ENCODE data around the gene EDDM3A. TPM values are rescaled to one million over a fixed set of nuclear protein-coding genes. Genes with fewer than 3 reads are reported as not detected.
A peak's percentile ranks its signal among the peaks of the same experiment; 100 is the strongest.

Gene EDDM3A
- not detected in 2 replicates for total RNA-seq (2016; rRNA removed; fragmentation: Illumina TruSeq; extraction: Trizol)
- not detected in 2 replicates for total RNA-seq (2016; cell fraction: cytosol; rRNA removed; fragmentation: Illumina TruSeq; extraction: Trizol; ENCODE audit: low read depth)
- not detected in 2 replicates for total RNA-seq (2016; cell fraction: insoluble cytoplasmic fraction; rRNA removed; fragmentation: Illumina TruSeq; extraction: Trizol)
- not detected in 2 replicates for total RNA-seq (2016; cell fraction: membrane; rRNA removed; fragmentation: Illumina TruSeq; extraction: Trizol)
- total RNA-seq (2016; cell fraction: nucleus; rRNA removed; fragmentation: Illumina TruSeq; extraction: Trizol), result not detected in 2 replicates
- polyA plus RNA-seq (2011; rRNA removed), result not detected in 2 replicates
- not detected in 2 replicates for polyA plus RNA-seq (2011; cell fraction: cytosol; rRNA removed)
- not detected in 2 replicates for polyA plus RNA-seq (2011; cell fraction: nucleus; rRNA removed)
- not detected in 2 replicates for polyA plus RNA-seq (2012)
- polyA plus RNA-seq (2016; cell fraction: cytosol; fragmentation: Illumina TruSeq; extraction: Trizol; ENCODE audit: low read depth), result not detected in 2 replicates
- not detected in 2 replicates for polyA plus RNA-seq (2016; cell fraction: insoluble cytoplasmic fraction; fragmentation: Illumina TruSeq; extraction: Trizol; ENCODE audit: low read depth)
- polyA plus RNA-seq (2016; cell fraction: membrane; fragmentation: Illumina TruSeq; extraction: Trizol; ENCODE audit: low read depth), result not detected in 2 replicates
- polyA plus RNA-seq (2016; cell fraction: nucleus; fragmentation: Illumina TruSeq; extraction: Trizol; ENCODE audit: insufficient read depth, low read depth), result not detected in 2 replicates
- polyA minus RNA-seq (2011; rRNA and poly(A)+ RNA removed; ENCODE audit: low replicate concordance), result not detected in 2 replicates
- not detected in 2 replicates for polyA minus RNA-seq (2011; cell fraction: cytosol; rRNA and poly(A)+ RNA removed)
- polyA minus RNA-seq (2011; cell fraction: nucleus; rRNA and poly(A)+ RNA removed), result not detected in 2 replicates
- not detected for Bru-seq, nascent RNA
- BruChase-seq, experiment 1, labeled RNA remaining after a 6-hour chase, result not detected
- not detected for BruChase-seq, experiment 2, labeled RNA remaining after a 2-hour chase
- long read RNA-seq, experiment 1, result 0 reads
- long read RNA-seq, experiment 2, result 0 reads

DNA sequence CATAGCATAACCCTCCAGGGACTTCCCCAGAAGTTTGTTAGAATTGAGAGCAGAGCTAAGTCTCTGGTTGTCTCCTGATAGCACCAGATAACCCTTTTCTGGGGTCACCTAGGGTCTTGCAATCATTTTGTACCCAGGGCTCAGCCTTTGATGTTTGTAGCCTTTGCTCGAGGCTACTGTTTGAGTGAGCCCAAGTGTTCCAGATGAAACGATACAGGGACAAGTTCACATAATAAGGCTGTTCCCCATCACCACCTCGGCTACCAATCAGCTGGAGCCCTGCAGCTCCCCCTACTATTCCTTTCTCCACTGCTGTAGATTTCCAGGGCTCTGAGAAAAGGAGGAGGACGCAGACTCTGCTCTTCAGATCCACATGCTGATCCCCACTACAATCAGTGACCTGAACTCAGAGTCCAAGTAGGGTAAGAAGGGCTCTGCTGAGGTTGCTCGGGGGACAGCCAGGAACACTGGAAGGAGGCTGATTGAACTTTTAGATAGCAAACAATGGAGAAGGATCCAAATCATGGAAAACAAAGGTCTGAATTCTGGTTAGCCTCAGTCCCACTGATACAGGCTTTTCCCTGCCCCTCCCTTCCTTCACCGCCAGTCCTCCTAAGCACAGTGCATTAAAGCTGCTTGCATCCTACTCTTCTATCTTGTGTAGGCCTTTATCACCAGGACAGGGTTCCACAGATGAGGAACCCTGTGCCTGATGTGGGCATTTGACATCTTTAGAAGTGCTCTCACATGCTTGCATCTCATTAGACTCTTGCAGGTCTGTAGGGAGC lies at the start of gene EDDM3A:
Gene EDDM3A, plus strand, starts transcription at position 317 of the 788 bp plus-strand sequence. CDS start 1,694 bp downstream, outside the sequence.
- FAIRE-seq (no peak), DNase-seq (ENCODE audit: low spot score) (no peak), ATAC-seq (peak; percentile 53)
- BruUV-seq (replicated peaks), result no TSS peak
- H3K4me1 ChIP-seq (ENCODE audit: insufficient read depth, low read length), result no peaks in the 10 kb centered on the region
- H3K9me3 ChIP-seq (ENCODE audit: low read length), result no peaks in the 10 kb centered on the region
- no peak within 1 kb of the TSS for H3K27ac ChIP-seq (ENCODE audit: extremely low read length, insufficient read depth, low read length)
- no peak within 1 kb of the TSS for H3K4me3 ChIP-seq (replicated peaks in 1 of 3; ENCODE audit: insufficient read depth in 1 of 3, low read depth in 2 of 3, low read length in 3 of 3)
- H3K9ac ChIP-seq (ENCODE audit: insufficient read depth, low read depth, low read length), result no peak within 1 kb of the TSS
- ChIA-PET POLR2A (no interaction called here), CTCF (ENCODE audit: low intra/inter-chr PET ratio, low total read pairs) (no interaction called here)
- WGBS (ENCODE audit: low lambda C conversion rate), result 9% methylated on average over 6 of the region's 6 CpGs
- in situ Hi-C loops (cut with HindIII; ENCODE audit: extremely low pct_ligation_motif_present, low pct_unique_long_range_greater_than_20kb) (no loop called here), intact Hi-C loops (cut with micrococcal nuclease; ENCODE audit: unreplicated experiment) (no loop called here)
- H2AFZ ChIP-seq (ENCODE audit: low read length), result no peak within 1 kb of the TSS
- H3K4me2 ChIP-seq (ENCODE audit: low read depth, low read length), result no peak within 1 kb of the TSS
- H3K36me3 ChIP-seq (replicated peaks in 1 of 2; ENCODE audit: control insufficient read depth in 1 of 2, insufficient read depth in 2 of 2, low read length in 2 of 2), result no peaks in the 10 kb centered on the region
- no peaks in the 10 kb centered on the region for H3K79me2 ChIP-seq (ENCODE audit: insufficient read depth, low read length)
- H3K27me3 ChIP-seq (ENCODE audit: control insufficient read depth in 1 of 2, insufficient read depth in 2 of 2, low read length in 2 of 2), result no peaks in the 10 kb centered on the region; a peak in 1 of 5 replicates
- no peaks in the 10 kb centered on the region for H4K20me1 ChIP-seq (ENCODE audit: insufficient read depth, low read length)
- TF ChIP-seq ZNF350 (CRISPR knock-in tag; IDR thresholded peaks at IDR 0.05; ENCODE audit: borderline replicate concordance, low read depth) (no peak), PLRG1 (conservative IDR thresholded peaks at IDR 0.05) (no peak), ATF4 (CRISPR knock-in tag; IDR thresholded peaks at IDR 0.05) (no peak), NR3C1 (CRISPR knock-in tag; IDR thresholded peaks at IDR 0.05) (no peak), ZNF430 (CRISPR knock-in tag; IDR thresholded peaks at IDR 0.05) (no peak), TOPORS (CRISPR knock-in tag; IDR thresholded peaks at IDR 0.05) (no peak), DMTF1 (CRISPR knock-in tag; IDR thresholded peaks at IDR 0.05) (no peak), PAF1 (CRISPR knock-in tag; IDR thresholded peaks at IDR 0.05) (no peak), RFX3 (CRISPR knock-in tag; IDR thresholded peaks at IDR 0.05) (no peak), SALL1 (CRISPR knock-in tag; IDR thresholded peaks at IDR 0.05) (no peak), MLLT10 (CRISPR knock-in tag; IDR thresholded peaks at IDR 0.05) (no peak), TCF12 (IDR thresholded peaks at IDR 0.05) (no peak), TCF12 (CRISPR knock-in tag; IDR thresholded peaks at IDR 0.05) (no peak), TBX2 (CRISPR knock-in tag; IDR thresholded peaks at IDR 0.05; ENCODE audit: borderline replicate concordance) (no peak)
- TF ChIP-seq, protein P1, sequence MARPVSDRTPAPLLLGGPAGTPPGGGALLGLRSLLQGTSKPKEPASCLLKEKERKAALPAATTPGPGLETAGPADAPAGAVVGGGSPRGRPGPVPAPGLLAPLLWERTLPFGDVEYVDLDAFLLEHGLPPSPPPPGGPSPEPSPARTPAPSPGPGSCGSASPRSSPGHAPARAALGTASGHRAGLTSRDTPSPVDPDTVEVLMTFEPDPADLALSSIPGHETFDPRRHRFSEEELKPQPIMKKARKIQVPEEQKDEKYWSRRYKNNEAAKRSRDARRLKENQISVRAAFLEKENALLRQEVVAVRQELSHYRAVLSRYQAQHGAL (CRISPR knock-in tag; IDR thresholded peaks at IDR 0.05; ENCODE audit: not compliant biosample characterization), result no peak
- TF ChIP-seq, protein P2, sequence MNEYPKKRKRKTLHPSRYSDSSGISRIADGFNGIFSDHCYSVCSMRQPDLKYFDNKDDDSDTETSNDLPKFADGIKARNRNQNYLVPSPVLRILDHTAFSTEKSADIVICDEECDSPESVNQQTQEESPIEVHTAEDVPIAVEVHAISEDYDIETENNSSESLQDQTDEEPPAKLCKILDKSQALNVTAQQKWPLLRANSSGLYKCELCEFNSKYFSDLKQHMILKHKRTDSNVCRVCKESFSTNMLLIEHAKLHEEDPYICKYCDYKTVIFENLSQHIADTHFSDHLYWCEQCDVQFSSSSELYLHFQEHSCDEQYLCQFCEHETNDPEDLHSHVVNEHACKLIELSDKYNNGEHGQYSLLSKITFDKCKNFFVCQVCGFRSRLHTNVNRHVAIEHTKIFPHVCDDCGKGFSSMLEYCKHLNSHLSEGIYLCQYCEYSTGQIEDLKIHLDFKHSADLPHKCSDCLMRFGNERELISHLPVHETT (CRISPR knock-in tag; conservative IDR thresholded peaks at IDR 0.05), result no peak
